Left forelimb (tissue), 1 donor: ENCODE results near the gene MINAR1.
"Not testable (repeated sequence)": the region's sequence is repeated elsewhere in the genome, so short reads cannot be mapped to it uniquely, and the experiment has no call there.

Experiments used
- DNase-seq: peaks from one replicate; pipeline ENCODE4 v3.0.0-alpha.2; 2018; ENCODE audit warnings: low spot score

The MINAR1 gene, protein sequence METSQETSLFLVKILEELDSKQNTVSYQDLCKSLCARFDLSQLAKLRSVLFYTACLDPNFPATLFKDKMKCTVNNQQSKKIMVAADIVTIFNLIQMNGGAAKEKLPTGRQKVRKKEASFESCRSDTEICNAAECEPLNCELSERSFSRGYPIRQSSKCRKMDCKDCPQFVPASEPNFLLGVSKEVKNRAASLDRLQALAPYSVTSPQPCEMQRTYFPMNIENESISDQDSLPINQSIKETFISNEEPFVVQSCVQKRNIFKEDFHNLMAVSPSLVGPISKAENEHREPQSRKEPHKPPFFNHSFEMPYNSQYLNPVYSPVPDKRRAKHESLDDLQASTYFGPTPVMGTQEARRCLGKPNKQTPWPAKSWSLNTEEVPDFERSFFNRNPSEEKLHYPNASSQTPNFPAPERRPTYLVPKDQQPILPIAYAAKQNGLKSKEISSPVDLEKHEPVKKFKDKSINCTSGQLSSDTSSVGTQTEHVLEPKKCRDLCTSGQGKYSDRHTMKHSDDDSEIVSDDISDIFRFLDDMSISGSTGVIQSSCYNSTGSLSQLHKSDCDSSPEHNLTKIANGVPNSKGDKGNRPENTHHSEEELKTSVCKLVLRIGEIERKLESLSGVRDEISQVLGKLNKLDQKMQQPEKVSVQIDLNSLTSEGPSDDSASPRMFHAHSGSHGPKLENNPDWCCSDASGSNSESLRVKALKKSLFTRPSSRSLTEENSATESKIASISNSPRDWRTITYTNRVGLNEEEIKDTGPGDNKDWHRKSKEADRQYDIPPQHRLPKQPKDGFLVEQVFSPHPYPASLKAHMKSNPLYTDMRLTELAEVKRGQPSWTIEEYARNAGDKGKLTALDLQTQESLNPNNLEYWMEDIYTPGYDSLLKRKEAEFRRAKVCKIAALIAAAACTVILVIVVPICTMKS

DNA sequence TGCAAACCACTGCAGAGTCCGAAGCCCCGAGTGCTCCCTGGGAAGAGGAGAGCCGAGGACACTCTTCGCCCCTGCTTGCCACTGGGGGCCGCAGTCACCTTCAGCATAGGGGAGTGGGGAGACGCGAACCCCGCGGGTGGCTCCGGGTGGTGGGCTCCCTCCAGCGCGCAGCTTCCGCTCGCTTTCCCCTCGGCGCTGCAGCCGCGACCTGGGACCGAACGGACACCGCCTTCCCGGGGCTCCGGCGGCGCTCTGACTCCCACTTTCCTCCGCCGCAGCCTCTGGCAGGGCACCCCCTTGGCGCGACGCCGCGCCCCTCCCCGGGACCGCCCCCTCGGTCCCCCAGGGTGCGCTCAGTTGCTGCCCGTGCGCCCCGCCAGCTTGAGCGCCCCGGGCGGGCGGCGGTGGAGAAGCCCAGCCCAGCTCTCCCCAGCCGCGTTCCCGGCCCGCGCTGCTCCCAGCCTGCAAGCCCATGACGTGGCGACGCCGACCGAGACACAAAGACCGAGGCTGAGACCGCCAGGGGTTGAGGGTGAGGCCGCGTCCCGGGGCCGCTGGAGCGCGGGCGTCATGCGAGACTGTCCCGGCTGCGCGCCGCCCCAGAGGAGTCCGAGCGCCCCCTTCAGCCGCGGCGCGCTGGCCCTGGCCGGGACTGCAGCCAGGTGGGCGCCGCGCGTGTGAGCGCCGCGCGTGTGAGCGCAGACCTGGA is at the start of gene MINAR1:
MINAR1 (plus strand) TSS at position 701 of the 709 bp plus-strand sequence. CDS start 23,812 bp downstream, outside the sequence.
- DNase-seq, result no peak

DNA sequence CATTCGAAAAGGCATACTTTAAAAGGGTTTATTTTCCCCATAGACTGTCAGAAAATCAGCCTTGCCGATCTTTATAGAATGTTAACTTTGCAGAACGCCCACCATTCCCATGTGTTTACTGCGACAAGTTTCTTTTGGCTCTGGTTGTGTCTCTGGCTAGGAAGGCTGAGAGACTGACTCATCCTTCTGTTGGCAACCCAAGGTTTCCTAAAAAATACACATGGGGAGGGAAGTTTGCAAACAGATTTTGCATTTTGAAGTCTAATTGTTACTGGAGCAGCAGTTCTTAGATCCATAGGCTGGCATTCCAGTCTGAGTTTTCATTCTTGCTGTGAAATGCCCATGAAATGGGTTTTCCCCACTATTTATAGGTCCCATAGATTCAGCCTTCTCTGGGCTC is 37.9 kb upstream of the MINAR1 start:
- no peak for DNase-seq

DNA sequence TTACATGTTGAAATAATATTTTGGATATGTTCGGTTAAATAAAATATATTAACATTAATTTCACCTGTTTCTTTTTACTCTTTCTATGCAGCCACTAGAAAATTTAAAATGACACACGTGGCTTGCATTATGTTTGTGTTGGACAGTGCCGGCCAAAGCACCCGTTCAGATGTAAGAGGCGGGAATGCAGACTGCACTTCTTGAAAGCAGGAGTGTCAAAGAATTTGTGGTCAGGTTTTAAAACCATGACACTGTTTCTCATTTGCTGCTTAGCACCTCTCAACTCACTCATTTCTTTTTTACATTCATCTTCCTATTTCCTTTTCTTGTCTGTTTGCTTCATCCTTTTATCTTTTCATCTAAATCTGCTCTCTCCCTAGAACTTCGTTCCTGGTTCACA is 35.3 kb upstream of the MINAR1 start:
- no peak for DNase-seq

DNA sequence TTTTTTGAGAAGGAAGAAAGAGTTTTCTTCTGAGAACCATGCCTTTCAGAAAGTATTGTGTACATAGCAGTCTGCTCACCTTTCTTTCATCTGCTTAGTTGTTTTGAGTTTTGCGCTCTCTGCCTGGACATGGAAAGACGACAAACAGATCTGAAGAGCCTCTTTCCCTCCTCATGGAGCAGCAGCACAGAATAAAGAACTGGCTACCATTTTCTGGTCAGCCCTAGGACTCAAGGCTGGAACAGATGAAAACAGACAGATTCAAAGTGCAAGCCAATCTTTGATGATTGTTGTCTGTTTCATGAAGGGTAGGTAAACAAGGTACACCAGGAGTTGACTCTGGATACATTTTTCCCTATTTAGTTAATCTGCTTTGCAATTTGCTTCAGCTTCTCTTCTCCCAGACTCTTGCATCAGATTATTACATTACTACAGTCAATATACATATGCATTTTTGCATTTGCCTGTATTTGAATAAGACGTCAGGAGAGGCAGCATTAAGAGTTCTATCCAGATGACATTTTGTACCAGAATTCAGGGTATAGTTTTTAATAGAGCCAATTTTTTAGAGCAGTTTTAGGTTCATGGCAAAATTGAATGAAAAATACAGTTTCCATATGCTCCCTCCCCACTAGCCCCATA is 34.7 kb upstream of the MINAR1 start:
- no peak for DNase-seq

DNA sequence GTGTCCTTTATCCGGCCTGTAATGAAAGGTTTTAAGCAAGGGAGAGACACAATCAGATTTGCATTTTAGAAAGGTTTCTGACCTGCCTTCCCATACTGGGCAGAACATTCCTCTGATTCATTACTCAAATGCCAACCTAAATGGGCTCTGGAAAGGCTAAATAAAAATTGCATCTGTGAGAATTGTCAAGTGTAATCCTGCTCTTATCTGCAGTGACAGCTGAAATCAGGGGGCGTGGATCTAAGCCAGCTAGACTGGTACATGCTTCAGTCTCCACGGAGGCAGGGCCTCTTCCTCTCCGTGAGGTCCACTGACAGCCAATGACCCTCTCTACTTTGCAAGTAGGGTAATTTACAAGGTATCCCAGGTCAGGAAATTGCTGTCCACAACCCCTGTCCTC is 32.5 kb upstream of the MINAR1 start:
- DNase-seq, result no peak

DNA sequence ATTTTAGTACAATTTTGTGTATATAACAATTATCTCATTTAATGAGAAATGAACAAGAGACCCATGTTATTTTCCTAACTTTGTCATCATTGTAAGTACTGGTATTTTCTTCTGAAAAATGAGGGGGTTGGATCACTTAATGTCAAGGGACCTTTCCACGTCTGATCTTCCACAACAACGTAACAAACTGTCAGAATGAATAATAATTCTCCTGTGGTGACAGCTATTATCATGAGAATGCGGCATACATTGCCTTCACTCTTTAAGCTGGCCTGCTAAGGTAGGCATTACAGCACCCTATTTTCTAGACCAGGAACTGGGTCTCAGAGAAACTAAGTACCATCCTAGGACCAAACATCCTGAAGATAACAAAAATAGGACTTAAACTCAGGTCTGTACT is 31.5 kb upstream of the MINAR1 start:
- no peak for DNase-seq

DNA sequence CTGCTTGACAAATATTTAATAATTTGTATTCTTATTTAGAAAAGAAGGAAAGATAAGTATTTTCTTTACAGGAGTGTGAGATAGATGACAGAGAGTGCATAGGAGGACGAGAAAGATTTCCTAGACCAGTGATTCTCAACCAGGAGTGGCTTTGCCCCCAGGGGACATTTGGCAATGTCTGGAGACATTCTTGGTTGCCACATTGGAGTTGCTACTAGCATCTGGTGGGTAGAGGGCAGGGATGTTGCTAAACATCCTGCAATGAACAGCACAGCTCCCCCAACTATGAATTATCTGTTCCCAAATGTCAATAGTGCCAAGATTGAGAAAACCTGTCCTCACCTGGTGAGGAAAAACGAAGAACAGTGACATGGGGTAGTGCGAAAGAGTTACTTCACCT is 30.8 kb upstream of the MINAR1 start:
- no peak for DNase-seq

DNA sequence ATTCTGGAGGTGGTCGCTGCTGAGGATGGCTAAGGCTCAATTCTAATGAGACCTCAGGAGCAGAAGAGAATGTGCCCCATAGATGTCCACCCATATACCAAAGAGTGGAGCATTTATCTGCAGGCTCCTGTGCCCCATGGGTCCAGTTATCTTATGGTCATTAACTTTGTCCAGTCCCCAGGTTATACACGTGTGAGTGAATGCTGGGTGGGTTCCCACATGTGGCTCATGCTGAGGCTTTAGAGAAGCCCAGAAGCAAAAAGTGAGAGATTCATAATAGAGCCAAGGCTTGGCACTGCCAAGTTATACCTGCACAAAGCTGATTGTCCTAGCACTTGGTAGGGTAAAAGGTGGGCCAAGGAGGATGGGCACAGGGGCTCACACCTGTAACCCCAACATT is 30.0 kb upstream of the MINAR1 start:
- no peak for DNase-seq

DNA sequence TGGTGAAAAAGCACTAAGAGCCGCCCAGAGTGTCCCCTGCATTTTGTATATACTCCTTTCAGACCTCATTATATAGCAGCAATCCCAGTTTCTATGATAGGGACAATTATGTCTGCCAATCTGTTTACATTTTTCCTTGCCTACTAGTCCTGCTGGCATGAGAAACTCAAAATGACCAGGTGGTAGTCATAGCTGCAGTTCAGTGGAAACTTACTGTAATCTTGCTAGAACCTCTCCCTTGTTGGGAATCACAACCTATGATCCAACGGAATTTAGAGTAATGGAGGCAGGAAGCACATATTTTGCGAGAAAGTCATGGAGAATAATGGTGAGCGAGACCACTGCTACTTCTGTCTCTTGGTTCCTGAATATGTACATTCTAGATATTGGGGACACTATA is 28.6 kb upstream of the MINAR1 start:
- no peak for DNase-seq

DNA sequence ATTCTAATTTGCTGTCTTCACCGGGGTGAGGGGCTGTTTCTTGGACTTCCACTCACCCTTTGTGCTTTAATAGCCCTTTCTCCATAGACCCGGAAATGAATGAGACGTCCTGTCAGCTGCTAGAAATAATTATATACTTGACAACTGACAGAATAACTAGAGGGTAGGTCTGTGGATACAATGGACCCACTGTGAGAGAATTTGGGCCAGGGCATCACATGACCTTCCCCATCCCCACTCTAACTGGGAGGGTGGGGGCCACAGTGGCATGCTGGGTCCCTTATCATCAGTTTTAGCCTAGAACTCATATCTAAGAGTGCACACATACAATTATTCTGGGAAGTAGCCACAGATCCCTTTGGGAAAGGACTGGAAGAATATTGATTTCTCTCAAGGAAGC is 25.9 kb upstream of the MINAR1 start:
- no peak for DNase-seq

DNA sequence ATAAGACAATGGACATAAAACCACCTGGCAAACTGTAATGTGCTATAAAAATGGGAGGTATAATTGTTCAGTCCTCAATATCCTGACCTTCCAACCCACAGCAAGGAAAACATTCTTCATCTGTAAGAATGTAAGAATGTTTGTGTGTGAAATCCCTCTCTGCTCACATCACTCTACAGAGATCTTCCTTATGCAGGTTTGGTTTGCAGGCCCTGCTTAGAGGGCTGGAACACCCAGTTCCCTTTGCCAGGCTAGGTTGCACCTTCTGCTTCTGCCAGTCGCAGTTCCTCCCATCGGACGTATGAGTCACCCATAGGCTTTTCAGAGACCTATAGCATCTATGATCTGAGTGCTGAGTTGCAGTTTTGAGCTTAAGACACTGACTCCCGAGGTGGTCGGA is 24.1 kb upstream of the MINAR1 start:
- DNase-seq, result no peak

DNA sequence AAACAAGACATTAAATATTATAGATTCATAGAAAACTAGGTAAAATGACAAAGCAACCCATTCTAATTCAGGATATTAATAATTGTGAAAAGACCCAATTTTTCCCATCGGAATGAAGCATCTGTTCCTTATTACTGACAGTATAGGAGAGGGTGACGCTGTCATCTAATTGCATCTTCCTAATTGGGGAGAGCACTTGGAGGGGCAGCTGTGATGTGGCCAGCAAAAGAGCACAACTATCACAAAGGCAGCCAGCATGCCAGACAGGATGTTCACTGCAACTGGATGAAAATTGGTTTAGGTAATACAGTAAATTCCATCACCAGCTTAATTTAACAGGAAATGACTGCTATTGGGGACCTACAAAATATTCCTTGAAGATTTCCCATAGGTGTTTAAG is 21.9 kb upstream of the MINAR1 start:
- DNase-seq, result no peak

DNA sequence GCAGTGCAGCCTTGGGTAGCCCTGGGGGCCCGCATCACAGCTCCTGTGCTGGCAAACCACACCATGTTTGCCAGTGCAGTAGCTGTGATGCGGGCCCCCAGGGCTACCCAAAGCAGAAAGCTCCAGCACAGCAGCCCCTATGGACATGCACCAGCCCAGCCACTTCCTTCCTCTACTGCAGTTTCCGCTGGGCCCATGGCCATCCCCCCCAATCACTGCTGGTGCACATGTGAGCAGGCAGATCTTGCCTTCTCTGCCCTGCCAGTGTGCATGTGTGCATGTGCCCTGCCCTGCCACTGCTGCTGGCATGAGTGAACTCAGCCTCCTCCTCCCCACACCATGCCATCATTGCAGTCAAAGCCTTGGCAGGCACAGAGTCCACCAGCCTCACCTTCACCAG is 20.1 kb upstream of the MINAR1 start:
- no peak for DNase-seq

DNA sequence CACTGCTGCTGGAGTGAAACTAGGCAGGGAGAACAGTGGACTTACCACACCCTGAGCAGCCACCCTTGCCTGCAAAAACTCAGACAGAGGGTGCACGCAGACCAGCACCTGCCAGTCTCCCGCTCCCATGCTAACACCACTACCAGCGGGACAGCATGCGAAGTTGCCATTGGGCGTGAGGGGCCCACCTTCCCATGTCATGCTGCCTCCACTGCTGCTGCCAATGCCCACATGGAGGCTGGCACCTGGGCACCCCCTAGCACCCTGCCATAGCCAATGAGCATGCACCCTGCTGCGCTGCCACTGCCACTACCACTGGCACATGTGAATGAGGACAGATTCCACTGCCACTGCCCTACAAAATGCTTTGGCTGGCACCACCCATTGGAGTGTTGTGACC is 19.7 kb upstream of the MINAR1 start:
- no peak for DNase-seq

DNA sequence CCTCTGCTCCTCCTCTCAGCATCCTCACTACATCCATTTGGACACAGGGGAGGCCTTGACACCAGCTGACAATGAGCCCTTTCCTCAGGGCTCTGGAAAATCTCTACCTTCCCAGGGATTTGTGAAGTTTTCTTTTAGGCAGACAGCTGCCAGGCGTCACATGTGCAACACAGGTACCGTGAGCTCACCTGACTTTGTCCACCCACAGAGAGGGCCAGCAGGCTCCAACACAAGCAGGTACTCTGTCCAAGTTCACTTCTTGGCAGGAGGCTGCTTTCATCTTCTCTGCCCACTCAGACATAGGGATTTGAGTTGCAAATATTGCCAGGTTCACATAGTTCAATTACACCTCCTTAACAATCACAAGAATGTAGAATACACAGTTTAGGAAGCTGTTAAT is 15.3 kb upstream of the MINAR1 start:
- no peak for DNase-seq

DNA sequence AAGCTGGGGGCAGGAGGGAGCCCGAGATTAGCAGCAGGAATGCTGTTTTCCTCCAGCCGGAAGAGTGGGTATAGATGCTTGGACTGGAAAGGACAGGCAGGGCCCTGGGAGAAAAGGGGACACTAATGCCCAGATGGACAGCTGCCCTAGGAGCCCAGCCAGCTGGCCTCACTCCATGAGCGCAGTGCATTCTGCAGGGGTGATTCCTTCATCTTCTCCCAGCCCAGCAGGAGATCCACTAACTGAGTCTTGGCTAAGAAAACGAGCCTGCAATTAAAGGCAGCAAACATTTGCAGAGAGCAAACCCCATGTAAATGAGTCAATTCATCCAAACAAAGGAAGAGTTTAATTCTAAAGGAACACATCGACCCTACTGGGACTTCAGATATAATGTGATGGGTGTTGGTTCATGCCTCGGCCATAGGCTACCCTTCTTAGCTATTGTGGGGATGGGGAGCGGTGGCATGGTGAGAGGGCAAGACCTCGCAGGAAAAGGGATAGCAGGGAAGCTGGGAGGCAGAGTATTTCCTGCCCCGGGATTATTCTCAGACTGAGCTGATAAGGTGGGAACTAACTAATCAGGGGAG is 13.3 kb upstream of the MINAR1 start:
- DNase-seq, result no peak

DNA sequence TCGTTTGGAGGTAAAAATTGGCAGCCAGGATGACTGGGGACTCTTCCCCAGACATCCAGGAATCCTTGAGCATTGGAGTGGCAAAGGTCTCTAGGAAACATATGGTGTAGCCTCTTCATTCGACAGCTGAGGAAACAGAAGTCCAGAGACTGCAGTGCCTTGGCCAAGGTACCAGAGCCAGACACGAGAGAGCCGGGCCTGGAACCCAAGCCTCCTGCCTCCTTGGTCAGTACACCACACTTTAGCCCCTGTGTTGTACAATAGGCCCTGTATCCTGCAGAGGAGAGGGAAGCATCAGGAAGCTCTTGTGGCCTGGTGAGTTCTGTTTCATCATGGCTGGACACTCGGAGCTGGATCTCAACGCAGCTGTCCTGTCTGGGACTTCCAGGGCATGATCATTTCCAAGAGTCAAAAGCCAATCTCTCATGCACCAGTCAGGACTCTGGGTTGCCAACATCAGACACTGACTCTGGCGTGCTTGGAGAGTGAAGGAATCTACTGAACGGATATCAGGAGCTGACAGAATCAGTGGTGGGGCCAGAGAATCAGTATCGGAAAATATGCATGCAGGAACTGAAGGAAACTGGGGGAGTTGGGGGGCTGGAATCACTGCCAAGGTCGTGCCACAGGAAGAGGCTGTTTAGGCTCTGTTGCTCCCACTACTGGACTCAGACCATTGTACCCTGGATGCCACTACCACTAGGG is 6.4 kb upstream of the MINAR1 start:
- no peak for DNase-seq

DNA sequence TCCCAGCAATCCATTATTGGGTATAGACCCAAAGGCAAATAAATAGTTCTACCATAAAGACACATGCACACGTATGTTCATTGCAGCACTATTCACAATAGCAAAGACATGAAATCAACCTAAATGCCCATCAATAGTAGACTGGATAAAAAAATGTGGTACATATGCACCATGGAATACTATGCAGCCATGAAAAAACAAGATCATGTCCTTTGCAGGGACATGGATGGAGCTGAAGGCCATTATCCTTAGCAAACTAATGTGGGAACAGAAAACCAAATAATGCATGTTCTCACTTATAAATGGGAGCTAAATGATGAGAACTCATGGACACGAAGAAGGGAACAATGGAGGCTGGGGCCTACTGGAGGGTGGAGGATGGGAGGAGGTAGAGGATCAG is 5.2 kb upstream of the MINAR1 start:
- DNase-seq, result not testable (repeated sequence)

DNA sequence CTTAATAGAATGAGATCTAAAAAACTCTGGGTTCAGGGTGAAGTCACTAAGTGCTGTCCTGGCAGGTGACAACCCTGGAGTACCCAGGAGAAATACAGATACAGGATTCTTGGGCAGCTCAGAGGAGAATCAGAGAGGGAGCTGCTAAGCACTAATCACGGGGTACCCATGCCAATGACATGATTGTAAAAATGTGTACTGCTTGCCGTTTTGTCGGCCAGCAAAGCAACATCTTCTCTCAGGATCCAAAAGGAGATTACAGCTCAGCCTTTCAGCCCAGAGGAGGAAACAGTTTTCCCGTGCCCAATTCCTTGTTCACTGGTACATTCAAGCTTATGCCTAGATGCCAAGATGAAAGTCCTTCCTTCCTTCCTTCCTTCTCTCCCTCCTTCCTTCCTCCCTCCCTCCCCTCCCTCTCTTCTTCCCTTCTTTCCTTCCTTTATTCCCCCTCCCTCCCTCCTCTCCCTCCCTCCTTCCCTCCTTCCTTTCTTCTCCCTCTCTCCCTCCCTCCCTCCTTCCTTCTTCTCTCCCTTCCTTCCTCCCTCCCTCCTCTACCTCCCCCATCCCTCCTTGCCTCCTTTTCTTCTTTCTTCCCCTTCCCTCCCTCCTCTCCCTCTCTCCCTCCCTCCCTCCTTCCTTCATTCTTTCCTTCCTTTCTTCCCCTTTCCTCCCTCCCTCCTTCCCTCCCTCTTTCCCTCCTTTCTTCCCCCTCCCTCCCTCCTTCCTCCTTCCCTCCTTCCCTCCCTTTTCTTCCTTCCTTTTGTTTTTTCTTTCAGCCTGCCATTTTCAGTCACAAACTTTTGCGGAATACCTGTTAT is 4.1 kb upstream of the MINAR1 start:
- no peak for DNase-seq
